OCI-LY7 (cell line): ENCODE results near the gene A2M. TPM values are rescaled to one million over a fixed set of nuclear protein-coding genes. Genes with fewer than 3 reads are reported as not detected.

ENCODE experiments used
- BruUV-seq: library from RNA; stranded (reverse); fragments of 400-500 nt; replicated peaks from 2 replicates; lab custom pipeline; 2021; lab: Mats Ljungman, UMichigan
- CTCF ChIA-PET: fragments of 300-600 bp; sonication (Branson Sonifier 250); formaldehyde crosslinking; loops from one replicate; lab custom pipeline; 2022; ENCODE audit warnings: antibody characterized with exemption; ENCODE audit not compliant: unreplicated experiment; lab: Charles Lee
- POLR2A ChIA-PET: fragments of 300-600 bp; sonication (Branson Sonifier 250); formaldehyde crosslinking; loops from one replicate; lab custom pipeline; 2022; ENCODE audit warnings: antibody characterized with exemption; lab: Charles Lee
- DNase-seq: peaks from one replicate; pipeline ENCODE4 v3.0.0-alpha.2; 2015; ENCODE audit warnings: low spot score
- H2AFZ ChIP-seq: fragments of 200-600 bp; sonication (generic), shearing (Covaris generic); 2 replicates; pipeline ENCODE4 v1.6.1; 2014; ENCODE audit warnings: mild to moderate bottlenecking, antibody characterized with exemption, low read length, moderate library complexity
- H3K27ac ChIP-seq: fragments of 200-600 bp; sonication (generic); 2 replicates; pipeline ENCODE4 v1.5.1; 2014; ENCODE audit warnings: mixed run types, low read depth, mild to moderate bottlenecking, moderate library complexity, low read length, inconsistent platforms; ENCODE audit not compliant: poor library complexity, severe bottlenecking
- H3K36me3 ChIP-seq: fragments of 200-600 bp; sonication (generic); 2 replicates; pipeline ENCODE4 v1.6.1; 2014; ENCODE audit warnings: mild to moderate bottlenecking, antibody characterized with exemption, low read length, moderate library complexity, mixed read lengths; ENCODE audit not compliant: insufficient read depth
- H3K4me1 ChIP-seq: fragments of 200-600 bp; sonication (generic); 2 replicates; pipeline ENCODE4 v1.5.1; 2014; ENCODE audit warnings: mild to moderate bottlenecking, low read length; ENCODE audit not compliant: insufficient read depth, poor library complexity, severe bottlenecking
- H3K4me2 ChIP-seq: fragments of 200-600 bp; sonication (generic); 2 replicates; pipeline ENCODE4 v1.6.1; 2014; ENCODE audit warnings: mild to moderate bottlenecking, low read length
- H3K4me3 ChIP-seq: fragments of 200-600 bp; sonication (generic); 2 replicates; pipeline ENCODE4 v1.5.1; 2014; ENCODE audit warnings: mild to moderate bottlenecking, low read depth, low read length; ENCODE audit not compliant: poor library complexity, severe bottlenecking
- H3K79me2 ChIP-seq: fragments of 200-600 bp; sonication (generic); 2 replicates; pipeline ENCODE4 v1.6.1; 2016; ENCODE audit warnings: low read depth, mild to moderate bottlenecking, low read length, moderate library complexity, mixed read lengths; ENCODE audit not compliant: insufficient read depth
- H3K9me2 ChIP-seq: fragments of 200-600 bp; sonication (generic); 2 replicates; pipeline ENCODE4 v1.6.1; 2016; ENCODE audit warnings: mild to moderate bottlenecking, low read length, mixed read lengths; ENCODE audit not compliant: insufficient read depth
- H3K9me3 ChIP-seq: fragments of 200-600 bp; sonication (generic); 2 replicates; pipeline ENCODE4 v1.6.1; 2014; ENCODE audit warnings: mild to moderate bottlenecking, mixed run types, low read length, mixed read lengths
- H4K20me1 ChIP-seq: fragments of 200-600 bp; sonication (generic); 2 replicates; pipeline ENCODE4 v1.6.1; 2014; ENCODE audit warnings: mild to moderate bottlenecking, antibody characterized with exemption, low read length, moderate library complexity, mixed read lengths; ENCODE audit not compliant: insufficient read depth
- EZH2phosphoT487 ChIP-seq: fragments of 200-600 bp; sonication (generic); IDR thresholded peaks from 2 replicates; pipeline ENCODE4 v1.6.1; 2018; ENCODE audit warnings: low read depth, borderline replicate concordance, mild to moderate bottlenecking, mixed run types, antibody characterized with exemption, low read length, moderate library complexity, mixed read lengths
- intact Hi-C: fragments of 100-400 bp; cut with micrococcal nuclease; formaldehyde crosslinking; loops from one replicate; pipeline ENCODE4 v1.10.0; 2022; ENCODE audit not compliant: unreplicated experiment
- total RNA-seq, 2 experiments: library from RNA; depleted of rRNA in 1 of 2; stranded (reverse); fragments of >200 nt in 1 of 2; shearing (Covaris generic) in 1 of 2; gene quantifications; 2 replicates each; pipeline ENCODE4 v1.2.3, GENCODE V29; 2014 to 2022
- TF ChIP-seq, protein P1 (sequence below): fragments of 200-600 bp; sonication (generic); conservative IDR thresholded peaks from 2 replicates; pipeline ENCODE4 v1.5.1; 2014; ENCODE audit warnings: mild to moderate bottlenecking, antibody characterized with exemption, low read length, moderate library complexity, mixed read lengths

Gene A2M
- total RNA-seq, 2 experiments from 2014 or later: not detected

DNA sequence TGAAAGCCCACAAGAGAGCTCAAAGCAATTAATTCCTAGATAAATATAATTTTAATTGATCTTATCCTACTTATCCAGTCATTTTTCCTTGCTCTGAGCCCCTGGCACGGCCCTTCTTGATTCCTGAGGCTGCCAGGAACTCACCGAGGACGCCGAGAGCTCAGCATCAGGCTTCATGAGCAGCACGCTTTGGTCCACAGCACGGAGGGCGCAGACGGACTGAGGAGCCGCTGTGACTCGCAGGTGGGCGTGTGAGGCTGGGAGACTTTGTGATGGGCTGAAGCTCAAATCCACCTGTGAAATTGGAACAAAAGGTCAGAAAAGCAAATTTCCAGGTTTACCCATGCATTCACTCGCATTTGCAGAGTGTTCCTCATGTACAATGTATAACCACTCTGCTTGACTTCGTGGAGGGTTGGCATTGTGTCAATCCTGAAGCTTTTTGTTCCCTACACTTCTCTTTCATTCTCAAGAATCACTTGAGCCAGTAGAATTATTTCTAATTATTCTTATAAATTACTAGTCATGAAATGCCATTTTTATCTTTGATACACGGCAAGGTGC is 17.2 kb downstream of the A2M start:
- Histone ChIP-seq H3K36me3 (no peaks in the 10 kb centered on the region), H2AFZ (no peak overlapping the region), H3K9me2 (no peaks in the 10 kb centered on the region), H3K4me3 (no peak overlapping the region), H3K4me1 (no peaks in the 10 kb centered on the region), H3K27ac (no peak overlapping the region), H3K79me2 (no peaks in the 10 kb centered on the region), H3K9me3 (no peaks in the 10 kb centered on the region), H3K4me2 (no peak overlapping the region), H4K20me1 (no peaks in the 10 kb centered on the region)
- ChIA-PET POLR2A (interaction anchor here (1.0 kb wide), 1 partner anchor 18 kb away, joined by 3 read pairs; no protein-coding TSS in a partner anchor), CTCF (no interaction called here)
- intact Hi-C loops: no loop called here
- no TSS peak for BruUV-seq
- TF ChIP-seq EZH2phosphoT487: no peak
- TF ChIP-seq, protein P1, sequence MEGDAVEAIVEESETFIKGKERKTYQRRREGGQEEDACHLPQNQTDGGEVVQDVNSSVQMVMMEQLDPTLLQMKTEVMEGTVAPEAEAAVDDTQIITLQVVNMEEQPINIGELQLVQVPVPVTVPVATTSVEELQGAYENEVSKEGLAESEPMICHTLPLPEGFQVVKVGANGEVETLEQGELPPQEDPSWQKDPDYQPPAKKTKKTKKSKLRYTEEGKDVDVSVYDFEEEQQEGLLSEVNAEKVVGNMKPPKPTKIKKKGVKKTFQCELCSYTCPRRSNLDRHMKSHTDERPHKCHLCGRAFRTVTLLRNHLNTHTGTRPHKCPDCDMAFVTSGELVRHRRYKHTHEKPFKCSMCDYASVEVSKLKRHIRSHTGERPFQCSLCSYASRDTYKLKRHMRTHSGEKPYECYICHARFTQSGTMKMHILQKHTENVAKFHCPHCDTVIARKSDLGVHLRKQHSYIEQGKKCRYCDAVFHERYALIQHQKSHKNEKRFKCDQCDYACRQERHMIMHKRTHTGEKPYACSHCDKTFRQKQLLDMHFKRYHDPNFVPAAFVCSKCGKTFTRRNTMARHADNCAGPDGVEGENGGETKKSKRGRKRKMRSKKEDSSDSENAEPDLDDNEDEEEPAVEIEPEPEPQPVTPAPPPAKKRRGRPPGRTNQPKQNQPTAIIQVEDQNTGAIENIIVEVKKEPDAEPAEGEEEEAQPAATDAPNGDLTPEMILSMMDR: no peak
- no peak for DNase-seq

DNA sequence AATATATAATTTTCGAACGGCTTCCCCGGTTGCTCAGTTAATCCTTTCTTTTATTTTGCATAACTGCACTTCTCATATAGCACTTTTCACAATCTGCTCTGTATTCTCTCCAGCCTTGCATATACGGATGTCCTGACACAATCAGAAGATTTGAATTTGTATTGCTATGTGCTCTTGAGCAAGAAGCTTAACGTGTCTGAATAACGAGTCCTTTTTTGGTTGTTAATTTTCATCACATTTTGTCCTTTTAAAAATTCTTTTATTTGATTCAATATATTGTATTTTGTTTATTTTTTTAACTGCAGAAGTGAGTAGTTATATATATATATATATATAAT is 17.6 kb downstream of the A2M start:
- POLR2A ChIA-PET: interaction anchor here (0.6 to 1.0 kb wide), 2 partner anchors 19 to 41 kb away, joined by 3 read pairs; no protein-coding TSS in a partner anchor
- no TSS peak for BruUV-seq

More for the DNA sequence above, 17.6 kb downstream of the A2M start:
- CTCF ChIA-PET: no interaction called here
- no peak for TF ChIP-seq EZH2phosphoT487
- TF ChIP-seq, protein P1: no peak
- H3K9me3 ChIP-seq: no peaks in the 10 kb centered on the region
- H3K36me3 ChIP-seq: no peaks in the 10 kb centered on the region
- DNase-seq: no peak
- H3K27ac ChIP-seq: no peak overlapping the region
- no peaks in the 10 kb centered on the region for H3K4me1 ChIP-seq
- H3K4me3 ChIP-seq: no peak overlapping the region
- H4K20me1 ChIP-seq: no peaks in the 10 kb centered on the region
- H3K9me2 ChIP-seq: no peaks in the 10 kb centered on the region
- no peak overlapping the region for H3K4me2 ChIP-seq
- H2AFZ ChIP-seq: no peak overlapping the region
- intact Hi-C loops: no loop called here
- no peaks in the 10 kb centered on the region for H3K79me2 ChIP-seq
